Cardiac septum (tissue), 1 donor: Measurements from ENCODE around the gene CD36. TPM values are rescaled to one million over a fixed set of nuclear protein-coding genes. Genes with fewer than 3 reads are reported as not detected.

Experiments used
- DNase-seq: peaks from one replicate; pipeline ENCODE4 v3.0.0-alpha.2; 2020; ENCODE audit warnings: low spot score
- intact Hi-C: fragments of 100-400 bp; cut with DNase I; formaldehyde crosslinking; loops from one replicate; pipeline ENCODE4 v1.14.0; 2022
- total RNA-seq: library from RNA; stranded (reverse); fragmentation: NEBNext Ultra II Directional; extraction: Animal tissue kit (Norgen Biotek cat#: 25700); gene quantifications from one replicate; pipeline ENCODE4 v1.2.1, GENCODE V29; 2021
- donor health status: DM: no; HTN: no; CAD: no.

The CD36 gene
- total RNA-seq, 1 donor from 2014 or later: 717 TPM

GRCh38 chr7:80725181-80725611 is 86.8 kb downstream of the CD36 start:
- DNase-seq: no peak
- intact Hi-C loops: no loop called here

Other genes starting within 250 kb of the CD36 start
- not detected for gene GNAT3, start 126.6 kb upstream of the CD36 start, total RNA-seq